Stimulated activated CD8-positive, alpha-beta memory T cell treated with anti-CD3 and anti-CD28 coated beads, Interleukin-7, amount 100 ng/mL, for 24 hours (primary cell): Measurements from ENCODE around the gene POU6F2.
"Not testable (repeated sequence)": the region's sequence is repeated elsewhere in the genome, so short reads cannot be mapped to it uniquely, and the experiment has no call there.

ENCODE experiments used
- DNase-seq: peaks from one replicate; pipeline ENCODE4 v3.0.0-alpha.2; 2020; ENCODE audit warnings: low read depth

Gene POU6F2

DNA sequence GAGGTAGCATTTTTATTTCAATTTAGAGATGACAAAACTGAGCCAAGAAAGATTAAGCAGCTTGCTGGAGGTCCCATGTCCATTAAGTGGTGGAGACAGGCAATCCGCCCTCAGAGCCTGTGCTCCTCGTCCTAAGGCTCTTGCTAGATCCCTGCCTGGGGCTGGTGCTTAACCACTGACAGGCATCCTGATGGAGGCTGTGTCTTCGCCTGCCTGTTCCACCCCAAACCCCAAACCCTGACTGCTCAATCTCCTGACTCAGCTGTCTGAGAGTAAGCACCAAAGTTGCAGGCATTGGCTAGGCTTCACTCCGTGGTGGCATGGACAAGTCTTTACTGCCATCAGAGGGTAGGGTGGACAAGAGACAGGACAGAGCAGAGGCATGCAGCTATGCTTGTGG lies 209.4 kb downstream of the POU6F2 start:
- no peak for DNase-seq

DNA sequence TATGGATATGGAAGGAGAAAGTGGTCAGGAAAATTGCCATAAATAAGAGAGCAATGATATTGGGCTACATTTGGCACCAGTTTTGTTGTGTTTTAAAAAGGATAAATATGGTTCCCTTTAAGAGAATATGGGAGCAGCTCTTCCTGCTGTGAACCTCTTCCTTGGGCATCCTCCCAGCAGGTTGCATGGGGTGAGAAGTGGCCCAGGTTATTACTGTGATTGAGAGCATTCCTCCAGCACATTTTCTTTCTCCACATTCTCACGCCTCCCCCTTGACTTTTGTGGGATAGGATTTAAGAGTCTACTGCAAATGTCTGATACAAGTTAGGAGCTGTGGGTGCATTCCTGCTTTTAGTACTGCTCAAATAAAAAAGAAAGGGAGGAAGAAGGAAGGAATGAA lies 214.8 kb downstream of the POU6F2 start:
- DNase-seq, result no peak

DNA sequence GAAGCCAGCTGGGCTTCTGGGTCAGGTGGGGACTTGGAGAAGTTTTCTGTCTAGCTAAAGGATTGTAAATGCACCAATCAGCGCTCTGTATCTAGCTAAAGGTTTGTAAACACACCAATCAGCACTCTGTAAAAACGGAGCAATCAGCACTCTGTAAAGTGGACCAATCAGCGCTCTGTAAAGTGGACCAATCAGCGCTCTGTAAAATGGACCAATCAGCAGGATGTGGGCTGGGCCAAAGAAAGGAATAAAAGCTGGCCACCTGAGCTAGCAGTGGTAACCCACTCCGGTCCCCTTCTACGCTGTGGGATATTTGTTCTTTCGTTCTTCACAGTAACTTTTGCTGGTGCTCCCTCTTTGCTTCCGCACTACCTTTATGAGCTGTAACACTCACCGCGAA lies 216.7 kb downstream of the POU6F2 start:
- not testable (repeated sequence) for DNase-seq

DNA sequence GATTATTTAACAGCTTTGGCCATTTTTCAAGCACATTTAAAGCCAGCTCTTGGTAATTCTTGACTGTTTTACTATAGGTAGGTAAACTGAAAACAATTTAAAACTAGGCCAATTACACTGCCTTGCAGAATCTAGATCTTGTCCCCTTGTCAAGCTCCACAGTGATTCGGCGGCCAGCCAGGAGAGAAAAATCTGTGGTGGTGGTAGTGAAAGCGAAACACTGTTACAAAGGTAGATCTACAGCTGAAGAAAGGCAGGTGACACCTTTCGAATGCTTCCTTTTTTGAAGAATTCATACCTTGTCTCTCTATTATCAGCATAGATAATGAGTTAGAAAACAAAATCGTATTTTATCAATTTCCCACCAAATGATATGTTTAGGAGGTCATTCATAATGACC lies 218.3 kb downstream of the POU6F2 start:
- no peak for DNase-seq

DNA sequence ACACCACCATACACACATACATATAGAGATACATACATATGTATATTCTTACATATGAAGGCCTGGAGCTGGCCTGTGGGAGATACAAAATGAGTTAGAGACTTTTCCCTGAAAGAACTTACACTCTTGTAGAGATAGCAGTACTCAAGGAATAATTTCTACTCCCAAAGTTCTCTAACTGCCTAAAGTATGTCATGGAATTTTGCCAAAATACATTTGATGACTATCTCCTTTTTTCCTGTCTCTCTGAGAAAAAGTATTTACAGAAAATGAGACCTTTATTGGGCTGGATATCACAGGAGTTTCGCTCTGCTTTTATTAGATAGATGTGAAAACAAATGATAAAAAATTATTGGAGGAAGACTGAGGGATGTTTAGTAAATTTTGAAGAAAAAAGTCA lies 220.1 kb downstream of the POU6F2 start:
- no peak for DNase-seq

DNA sequence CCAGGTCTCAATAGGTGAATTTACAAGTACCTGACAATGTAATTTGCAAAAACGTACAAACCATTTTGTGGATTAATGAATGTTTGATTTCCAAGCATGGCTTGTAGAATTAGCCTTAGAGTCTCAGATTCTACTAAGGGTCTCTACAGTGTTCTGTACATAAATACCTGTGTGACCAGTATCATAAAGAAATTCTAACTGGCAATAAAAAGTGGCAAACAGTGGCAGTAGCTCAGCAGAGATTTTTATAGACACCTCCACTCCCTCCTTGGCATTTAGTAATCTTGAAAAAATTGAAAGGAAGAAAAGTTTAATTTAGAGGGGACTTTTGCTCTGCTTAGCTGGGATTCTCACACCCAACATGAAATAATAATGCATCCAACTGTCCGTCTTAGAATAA lies 220.8 kb downstream of the POU6F2 start:
- DNase-seq, result no peak

DNA sequence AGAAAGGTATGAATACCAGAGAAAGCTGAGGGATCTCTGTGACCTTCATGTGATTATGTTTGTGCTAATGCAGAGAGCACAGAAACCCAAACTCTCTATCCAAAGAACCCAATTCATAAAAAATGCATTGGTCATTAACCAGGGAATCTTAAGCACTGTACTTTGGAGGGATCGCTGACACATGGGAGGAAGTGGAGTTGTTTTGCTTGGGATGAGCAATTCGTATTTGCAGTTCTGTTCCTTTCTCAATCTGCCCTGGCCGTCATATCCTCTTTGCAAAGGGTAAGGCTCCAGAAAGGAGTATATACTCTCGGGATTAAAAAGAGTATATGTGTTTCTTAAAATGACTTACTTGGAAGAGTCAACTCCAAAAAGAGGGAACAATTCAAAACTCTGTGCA lies 221.3 kb downstream of the POU6F2 start:
- no peak for DNase-seq

DNA sequence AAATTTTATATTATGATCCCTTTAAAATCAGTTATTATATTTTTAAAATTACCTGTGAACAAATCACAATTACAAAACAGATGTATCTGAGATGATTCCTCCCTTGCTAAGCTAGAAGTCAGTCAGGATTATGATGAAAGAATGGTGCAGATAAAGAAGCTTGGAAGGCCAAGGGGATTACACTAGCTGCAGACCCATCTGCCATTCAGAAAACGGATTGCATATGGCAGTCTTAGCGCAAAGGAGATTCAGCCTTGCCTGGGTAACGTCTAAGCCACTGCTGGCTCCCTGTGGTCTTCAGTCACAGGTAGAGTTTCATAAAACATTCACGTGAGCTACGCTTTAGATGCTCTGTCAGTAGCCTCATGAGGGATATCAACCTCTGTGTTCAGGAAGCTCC lies 222.2 kb downstream of the POU6F2 start:
- DNase-seq, result no peak

DNA sequence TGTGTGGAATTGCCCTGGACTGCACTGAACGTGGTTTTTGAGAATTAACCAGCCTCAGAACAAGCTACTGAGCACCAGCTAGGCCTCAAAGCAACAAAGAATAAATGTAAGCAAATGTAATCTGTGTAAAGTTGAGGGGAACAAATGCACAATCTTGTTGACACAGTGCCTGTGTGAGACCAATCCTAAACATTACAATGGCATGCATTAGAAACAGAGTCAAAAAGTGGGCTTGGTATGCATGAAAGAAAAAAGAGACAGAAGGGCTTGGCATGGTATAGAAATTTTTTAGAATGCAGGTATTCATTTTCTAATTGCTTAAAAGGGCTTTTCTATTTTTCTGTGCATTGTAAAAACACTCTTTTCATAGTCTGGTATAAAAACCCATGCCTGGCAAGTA lies 224.3 kb downstream of the POU6F2 start:
- no peak for DNase-seq

DNA sequence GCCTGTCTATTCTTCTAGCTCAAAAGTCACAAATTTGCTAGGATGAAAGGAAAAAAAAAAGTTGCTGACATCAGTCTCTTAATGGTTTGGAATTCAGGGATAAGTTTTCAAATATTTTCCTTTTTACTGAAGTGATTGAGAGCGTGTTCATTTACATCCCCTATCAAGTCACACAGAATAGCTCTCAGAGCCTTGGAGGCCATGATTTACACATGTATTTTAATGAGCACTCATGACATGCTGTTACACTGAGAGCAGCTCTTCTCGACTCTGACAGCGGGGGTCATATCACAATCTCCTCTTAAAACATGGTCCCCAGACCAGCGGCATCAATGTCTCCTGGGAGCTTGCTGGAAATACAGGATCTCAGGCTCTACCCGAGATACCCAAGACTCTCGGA lies 232.7 kb downstream of the POU6F2 start:
- DNase-seq, result no peak

DNA sequence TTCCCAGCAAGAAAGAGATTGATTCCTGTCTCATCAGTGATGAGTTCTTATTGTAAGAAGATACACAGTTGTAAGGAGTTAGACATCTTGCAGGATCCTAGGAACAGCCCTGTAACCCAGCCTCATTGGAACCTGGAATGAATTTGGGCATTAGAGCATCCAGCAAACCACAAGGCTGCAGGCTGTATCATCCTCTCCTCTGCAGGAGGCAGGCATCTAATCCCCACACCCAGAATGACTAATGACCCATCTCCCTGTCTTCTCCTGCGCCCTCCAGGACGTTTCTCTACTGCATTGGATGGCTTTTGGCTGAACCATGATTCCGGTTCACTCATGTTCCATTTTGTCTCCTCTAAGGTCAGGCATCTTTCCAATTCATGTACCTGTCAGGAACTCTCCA lies 233.9 kb downstream of the POU6F2 start:
- DNase-seq, result no peak

DNA sequence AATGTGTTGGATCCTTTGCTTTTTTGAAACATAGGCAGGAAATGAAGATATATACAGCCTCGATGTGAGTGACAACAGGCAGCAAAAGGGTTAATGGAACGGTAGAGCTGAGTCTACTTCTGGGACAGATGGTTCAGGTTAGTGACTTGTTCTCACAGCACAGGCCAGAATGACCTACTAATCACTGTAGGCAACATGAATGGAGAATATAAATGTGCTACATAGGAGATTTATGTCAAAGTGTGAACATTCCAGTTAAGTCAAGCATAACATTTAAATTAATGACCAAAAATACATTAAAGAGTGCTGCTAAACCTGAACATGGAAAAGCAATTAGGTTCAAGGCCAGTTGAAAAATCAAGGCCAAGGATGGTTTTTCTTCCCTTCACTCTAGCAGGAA lies 235.2 kb downstream of the POU6F2 start:
- no peak for DNase-seq

DNA sequence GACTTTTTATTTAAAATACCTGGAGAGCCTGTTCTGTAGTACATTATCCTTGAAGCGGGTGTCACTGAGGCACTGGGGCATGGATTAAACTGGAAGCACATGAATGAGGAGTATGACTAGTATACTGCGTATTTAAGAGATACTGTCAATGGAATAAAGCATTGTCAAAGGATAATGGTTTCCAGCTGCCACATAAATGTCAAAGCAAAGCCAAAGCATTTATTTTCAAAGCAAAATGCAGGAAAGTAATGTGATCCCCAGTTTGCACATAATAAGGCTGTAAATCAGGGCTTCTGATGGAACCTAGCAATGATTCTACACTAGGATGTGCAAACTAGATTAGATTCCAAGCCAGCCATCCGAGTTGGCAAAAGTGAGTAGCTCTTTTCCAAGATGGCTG lies 240.1 kb downstream of the POU6F2 start:
- no peak for DNase-seq

DNA sequence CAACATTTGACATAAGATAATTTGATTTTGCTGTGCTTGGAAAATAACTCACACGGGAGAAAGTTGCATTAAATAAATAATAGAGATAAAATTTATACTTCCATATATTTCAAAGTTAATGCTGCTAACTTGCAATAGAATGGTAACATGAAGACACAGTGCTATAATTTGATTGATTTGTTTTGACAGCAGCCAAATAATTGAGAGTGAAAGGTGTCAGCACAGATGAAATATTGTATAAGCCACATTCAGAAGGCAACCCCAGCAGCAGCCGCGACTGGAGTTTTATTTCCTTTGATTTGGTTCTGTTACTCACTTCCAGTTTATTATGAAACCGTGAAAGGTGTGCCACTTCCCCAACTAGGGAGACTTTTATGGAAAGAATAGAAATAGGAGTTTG lies 242.2 kb downstream of the POU6F2 start:
- DNase-seq, result no peak

DNA sequence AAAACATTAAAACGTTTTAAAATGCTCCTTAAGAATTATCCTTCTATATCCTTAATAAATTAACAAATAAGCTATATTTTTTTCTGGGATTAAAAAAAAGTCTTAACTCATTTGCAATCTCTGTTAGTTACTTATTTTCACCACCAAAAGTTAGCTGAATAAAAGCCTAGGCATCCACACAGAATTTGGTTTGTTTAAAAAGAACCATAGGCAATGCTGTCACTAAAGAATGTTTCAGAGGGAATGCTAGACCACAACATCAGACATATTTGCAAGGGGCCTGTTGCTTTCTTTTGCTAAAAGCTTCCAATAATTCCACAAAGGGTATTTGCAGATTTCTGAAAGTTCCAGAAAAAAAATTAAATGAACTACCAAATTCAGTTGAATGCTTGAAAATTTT lies 244.2 kb downstream of the POU6F2 start:
- no peak for DNase-seq

DNA sequence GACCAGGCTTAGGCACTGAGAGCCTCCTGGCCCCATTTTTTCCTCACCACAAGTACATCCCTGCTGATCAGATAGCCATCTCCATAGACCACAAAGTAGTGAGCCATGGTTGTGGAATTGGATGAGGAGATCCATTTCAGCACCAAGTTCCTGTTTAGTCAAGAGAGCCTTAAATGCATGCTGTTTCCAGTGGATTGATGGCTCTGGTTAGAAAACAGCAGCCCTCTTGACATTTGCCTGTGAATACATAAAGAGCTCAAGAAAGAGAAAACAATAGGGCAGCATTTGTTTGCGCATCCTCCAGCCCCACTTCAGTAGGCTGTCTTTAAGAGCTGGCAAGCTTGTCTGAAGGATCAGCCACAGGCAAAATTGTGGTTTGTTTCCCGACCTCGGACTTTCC lies 251.2 kb downstream of the POU6F2 start:
- DNase-seq, result no peak

DNA sequence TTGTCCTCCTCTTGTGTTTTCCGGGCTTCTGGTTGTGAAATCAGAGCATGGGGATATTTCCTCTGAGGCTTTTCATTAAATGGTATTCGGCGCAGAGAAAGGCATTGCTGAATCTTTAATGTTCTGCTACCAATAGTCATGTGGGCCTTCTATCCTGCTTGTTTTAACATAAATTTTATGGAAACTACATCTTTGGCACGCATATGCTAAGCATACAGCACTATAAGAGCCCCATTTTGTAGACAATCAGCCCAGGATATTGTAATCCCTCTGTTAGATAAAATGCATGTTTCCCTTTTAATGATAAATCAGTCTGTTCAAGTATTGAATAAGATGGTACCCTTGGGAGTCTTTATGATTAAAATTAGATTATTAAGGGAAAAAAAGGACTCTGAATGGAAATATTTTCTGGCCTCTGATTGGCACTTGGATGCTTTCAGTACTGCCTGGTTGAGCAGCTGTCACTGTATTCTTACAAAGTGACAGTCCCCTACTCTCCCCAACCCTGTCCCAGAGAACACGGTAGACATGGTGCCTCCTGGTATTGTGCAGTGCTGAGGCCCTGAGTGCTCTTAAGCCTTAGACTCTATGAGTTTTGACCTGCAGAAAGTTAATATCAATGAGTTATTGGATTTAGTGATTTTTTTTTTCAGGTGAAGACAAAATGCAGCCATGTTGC lies 256.3 kb downstream of the POU6F2 start:
- DNase-seq, result no peak

DNA sequence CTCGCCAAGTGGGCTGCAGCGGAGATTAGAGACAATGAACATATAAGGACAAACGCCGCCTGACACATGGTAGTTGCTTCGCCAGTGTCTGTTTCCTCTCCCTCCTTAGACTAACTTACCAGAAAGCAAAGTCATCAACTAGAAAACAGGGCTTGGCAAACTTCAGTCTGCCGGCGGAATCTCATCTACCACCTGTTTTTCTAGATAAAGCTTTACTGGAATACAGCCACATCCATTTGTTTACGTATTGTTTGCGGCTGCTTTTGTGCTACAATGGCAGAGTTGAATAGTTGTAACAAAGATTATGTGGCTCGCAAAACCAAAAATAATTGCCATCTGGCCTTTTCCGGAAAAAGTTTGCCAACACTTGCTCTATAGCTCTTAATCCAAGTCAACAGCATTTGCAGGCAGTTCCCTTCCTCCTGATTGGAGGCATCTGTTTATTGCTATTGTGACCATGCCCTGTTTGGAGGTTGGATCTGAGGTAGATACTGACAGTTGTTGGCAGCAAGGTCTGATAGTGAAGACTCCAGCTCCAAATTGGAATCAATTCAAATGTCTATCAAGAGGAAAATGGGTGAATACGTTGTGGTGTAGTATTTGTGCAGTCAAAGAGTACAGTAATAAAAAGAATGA lies 260.6 kb downstream of the POU6F2 start:
- DNase-seq, result no peak

DNA sequence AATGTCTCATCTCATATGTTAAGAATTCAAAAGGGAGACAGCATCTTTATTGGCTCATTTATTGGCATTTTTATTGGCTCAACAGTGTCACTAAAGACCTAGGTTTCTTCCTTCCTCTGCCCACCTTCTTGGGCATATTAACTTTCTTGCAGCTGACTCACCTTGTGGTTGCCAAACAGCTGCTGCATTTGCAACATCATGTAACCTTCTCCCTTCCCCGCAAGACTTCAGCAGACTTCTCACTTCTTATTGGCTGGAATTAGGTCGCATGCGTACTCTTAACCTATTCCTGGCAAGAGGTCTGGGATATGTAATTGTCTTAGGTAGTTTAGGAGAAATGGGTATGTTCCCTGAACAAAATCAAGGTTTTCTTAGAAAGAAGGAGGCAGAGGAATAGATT lies 263.2 kb downstream of the POU6F2 start:
- no peak for DNase-seq

DNA sequence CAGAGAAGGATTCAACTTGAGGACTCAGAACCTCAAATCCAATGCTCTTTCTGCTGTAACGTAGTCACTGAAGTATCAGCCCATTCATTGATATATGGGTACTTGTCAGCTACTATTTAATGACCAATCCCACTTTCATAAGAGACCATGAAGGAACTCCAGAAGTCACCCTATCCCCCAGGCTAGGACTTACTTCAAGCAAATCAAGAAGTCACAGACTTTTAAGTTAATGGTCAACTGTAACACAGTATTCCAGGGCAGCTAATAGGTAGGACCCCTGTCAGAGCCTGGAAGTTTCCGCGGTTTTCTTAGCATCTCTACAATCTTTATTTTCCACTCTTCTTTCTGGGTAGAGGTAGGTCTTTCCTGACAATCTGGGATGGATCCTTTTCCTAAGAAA lies 269.9 kb downstream of the POU6F2 start:
- no peak for DNase-seq

DNA sequence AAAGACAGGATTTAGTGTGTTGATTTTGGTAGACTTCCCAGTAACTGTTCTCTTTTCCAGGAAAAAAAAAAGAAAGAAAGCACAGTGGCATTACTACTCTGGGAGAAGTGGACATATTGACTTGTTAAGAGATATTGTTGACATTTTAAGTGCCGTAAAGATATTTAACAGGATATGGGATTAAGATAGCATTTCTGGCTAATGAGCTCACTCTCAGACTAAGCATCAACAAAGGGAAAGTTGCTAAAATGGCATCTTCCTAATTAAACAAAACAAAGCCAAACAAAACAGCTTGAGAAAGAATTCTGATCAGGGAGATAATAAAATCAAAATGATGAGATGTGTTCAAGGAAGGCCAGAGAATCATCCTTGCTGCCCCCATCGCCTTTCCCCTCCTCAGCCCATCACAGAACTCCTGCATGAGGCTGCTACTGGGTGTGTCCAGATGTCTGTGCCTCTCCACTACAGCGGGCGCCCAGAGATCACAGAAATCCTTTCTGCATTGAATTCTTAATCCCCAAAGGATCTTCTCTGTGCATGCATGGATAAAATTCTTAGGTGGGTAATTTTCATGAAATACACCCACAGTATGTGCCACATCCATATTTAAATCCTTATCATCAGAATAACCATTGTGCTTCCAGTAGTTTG lies 270.5 kb downstream of the POU6F2 start:
- no peak for DNase-seq

DNA sequence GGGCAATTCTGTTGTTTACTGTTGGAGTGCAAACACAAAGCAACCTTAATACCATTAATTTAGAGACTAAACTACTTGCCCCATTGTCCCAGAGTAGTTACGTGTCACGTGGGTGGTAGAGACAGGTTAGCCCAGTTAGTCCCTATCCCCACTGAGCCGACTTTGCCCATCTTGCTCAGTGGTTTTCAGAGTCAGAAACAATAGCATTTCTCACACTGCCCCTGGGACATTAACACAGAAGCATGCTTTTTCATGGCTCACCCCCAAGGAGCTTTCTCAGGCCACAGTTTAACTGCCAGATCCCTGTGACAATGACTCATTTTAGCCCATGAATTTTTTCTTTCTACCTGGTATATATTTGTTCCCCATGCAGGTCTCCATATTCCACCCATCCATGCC lies 271.0 kb downstream of the POU6F2 start:
- no peak for DNase-seq

DNA sequence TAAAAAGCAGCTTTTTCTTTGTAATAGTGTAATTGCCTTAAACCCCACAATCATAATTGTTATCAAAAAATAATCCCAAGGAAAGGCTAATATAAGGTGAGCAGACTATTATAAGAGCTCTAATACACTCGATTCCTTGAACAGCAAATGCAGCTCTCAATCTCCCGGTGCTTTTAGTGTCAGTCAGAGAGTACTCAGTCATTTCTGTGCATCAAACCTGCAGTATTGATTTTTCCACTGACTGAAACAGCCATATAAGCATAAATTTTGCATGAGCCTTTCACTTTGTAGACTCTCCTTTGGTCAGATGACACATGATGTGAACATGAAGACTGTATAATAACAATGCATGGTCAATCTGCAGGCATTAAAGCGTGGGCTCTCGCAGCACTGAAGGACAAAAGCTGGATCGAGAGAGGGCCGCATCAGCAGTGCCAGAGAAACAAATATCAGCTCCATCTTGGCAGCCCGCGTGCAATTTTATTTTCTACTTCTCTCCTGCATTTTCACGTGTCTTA lies 272.0 kb downstream of the POU6F2 start:
- no peak for DNase-seq

DNA sequence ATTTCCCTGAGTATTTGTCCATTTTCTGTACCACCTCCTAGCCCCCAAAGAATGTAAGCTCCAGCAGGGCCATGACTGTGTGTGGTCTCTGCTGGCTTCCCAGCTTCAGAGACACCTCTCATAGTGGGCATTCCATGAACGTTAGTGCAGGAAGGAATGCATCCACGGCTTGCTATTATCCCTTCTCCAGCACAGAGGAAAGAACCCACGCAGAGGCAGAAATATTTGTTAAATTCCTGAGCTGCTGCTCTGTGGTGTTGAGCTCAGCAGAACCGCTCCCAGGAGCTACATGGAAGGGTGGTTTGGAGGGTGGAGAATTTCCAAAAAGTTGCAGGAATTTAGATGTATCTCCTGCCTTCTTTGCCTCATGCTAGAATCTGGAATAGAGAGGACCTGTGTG lies 275.2 kb downstream of the POU6F2 start:
- DNase-seq, result no peak
